GM18498 (cell line): ENCODE data around the gene VARS1.

ENCODE experiments used
- ATAC-seq: cut with Tn5 transposase; IDR thresholded peaks from one replicate; pipeline ENCODE4 v1.9.1; 2021; ENCODE audit warnings: mild to moderate bottlenecking, moderate library complexity; ENCODE audit not compliant: unreplicated experiment

Gene VARS1

GRCh38 chr6:31775633-31776484 lies 19.7 kb downstream of the VARS1 start:
- no peak for ATAC-seq

GRCh38 chr6:31775184-31775583 lies 20.4 kb downstream of the VARS1 start:
- no peak for ATAC-seq

DNA sequence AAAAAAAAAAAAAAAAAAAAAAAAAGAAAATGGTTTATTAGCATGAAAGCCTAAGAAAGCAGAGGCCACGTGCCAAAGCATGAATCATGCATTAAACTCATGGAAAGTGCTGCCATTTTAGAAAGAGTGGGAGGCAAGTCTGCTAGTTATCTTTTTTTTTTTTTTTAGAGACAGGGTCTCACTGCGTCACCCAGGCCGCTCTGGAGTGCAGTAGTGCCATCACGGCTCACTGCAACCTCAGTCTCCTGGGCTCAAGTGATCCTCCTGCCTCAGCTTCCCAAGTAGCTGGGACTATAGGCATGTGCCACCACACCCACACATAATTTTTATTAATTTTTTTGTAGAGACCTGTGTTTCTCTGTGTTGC lies 23.6 kb downstream of the VARS1 start:
- ATAC-seq = no peak

GRCh38 chr6:31770860-31771259 lies 24.7 kb downstream of the VARS1 start:
- no peak for ATAC-seq

- ATAC-seq = no peak
These were observed 25.7 kb downstream of the VARS1 start for GRCh38 chr6:31769684-31770371.

DNA sequence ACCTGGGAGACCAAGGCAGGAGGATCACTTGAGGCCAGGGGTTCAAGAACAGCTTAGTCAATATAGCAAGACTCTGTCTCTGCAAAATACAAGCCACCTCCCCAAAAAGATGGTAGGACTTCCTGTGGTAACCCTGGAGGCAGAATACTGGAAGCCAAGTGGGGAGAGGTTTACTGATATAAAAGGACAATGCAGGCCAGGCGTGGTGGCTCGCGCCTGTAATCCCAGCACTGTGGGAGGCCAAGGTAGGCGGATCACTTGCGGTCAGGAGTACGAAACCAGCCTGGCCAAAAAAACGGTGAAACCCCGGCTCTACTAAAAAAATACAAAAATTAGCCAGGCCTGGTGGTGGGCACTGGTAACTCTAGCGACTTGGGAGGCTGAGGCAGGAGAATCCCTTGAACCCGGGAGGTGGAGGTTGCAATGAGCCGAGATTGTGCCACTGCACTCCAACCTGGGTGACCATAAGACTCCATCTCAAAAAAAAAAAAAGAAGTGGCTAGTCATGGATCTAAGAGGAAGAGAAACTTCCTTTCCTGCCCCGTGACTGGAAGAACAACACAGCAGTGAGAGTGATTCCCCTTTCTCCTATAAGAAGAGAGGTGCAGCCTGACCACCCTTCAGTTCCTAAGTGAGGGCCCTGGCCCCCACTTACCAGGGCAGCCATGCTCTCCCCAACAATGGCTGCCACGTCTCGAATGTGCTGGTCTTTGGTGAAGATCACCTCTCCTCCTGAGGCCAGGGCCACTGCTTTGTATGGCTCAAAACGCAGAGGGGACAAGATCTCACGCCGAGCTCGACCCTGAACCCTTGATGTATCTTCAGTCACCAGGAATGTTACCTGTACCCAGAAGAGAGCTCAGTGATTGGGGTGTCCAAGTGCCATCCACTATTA lies 26.9 kb downstream of the VARS1 start:
- ATAC-seq = no peak

DNA sequence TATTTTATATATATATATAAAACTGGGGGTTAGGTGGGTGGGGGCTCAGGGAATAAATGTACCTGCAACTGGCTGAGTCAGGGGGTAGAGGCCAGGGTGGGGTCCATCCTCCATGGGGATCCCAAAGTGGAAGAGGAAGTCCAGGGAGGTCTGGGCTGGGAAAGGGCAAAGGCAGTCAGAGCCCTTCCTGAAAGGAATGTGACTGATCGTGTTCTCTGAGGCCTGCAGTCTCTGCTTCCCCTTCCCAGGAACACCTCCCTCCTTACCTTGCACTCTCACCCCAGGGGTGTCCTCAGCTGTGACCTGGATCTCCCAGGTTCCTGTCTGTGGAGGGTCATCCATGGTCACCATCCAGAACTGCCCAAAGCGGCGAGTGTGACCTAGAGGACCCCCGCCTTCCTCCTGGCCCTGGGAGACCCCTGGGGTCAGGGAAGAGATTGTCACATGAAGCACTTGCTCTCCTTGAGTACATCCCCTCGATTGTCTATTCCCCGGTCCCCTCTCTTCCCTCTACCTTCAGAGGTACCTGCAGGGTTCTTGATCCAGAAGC lies 28.4 kb downstream of the VARS1 start:
- ATAC-seq = no peak

DNA sequence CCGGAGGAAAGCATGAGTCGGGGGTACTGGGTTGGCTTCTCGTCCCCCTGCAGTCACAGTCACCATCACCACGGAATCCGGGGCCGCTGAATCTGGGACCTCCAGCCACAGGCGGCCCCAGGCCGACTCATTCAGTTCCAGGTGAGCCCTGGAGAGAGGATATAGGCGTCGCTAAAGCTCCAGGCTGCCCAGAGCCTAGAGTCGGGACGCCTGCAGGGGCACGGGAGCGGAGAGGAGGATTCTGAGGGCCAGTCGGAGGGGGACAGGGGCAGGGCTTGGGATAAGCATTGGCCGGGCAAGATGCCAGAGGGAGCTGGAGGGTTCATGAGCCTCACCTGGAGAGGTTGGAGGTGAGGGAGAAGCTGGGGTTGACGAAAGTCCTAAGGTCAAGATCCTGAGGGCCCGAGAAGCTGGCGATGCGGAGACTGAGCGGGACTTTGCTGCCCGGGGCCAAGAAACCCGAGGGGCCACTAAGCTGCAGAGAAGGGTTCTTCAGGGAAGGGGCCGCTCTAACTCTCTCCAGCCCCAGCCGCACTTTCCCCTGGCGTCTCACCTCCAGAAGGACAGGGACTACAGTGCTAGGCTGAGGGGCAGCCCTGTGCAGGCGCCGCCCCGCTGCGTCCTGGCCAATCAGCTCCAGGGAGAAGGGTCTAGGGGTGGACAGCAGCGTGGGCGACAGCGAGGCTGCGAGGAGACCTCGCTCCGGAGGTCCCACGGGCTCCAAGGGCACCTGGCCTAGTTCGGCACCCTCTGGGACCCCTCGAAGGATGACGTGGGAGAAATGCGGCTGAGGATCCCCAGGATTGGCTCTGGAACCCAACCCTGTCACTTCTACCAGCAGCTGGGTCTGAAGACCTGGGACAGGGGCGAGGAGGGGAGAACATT lies 29.4 kb downstream of the VARS1 start:
- ATAC-seq = no peak

GRCh38 chr6:31765559-31765909 lies 30.0 kb downstream of the VARS1 start:
- ATAC-seq = no peak

DNA sequence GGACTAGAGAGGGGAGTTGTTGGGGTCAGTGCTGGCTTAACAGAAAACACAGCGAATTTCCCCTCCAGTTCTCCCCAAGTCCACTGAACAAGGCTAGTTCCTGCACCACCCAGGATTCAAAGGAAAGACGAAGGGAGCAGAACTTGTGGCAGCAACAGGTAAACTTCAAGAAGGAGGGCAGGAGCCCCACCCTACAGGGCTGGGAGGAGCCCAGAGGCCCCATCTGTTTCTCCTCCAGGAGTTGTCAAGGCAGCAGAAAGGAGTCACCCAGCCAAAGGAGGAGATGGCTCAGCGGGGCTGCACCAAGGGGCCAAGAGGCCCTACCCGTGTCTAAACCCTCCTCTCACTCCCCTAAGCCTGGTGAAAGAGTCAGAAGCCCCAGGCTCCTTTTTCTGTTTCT lies 31.4 kb downstream of the VARS1 start:
- no peak for ATAC-seq

GRCh38 chr6:31763619-31763940 lies 32.0 kb downstream of the VARS1 start:
- ATAC-seq = no peak

DNA sequence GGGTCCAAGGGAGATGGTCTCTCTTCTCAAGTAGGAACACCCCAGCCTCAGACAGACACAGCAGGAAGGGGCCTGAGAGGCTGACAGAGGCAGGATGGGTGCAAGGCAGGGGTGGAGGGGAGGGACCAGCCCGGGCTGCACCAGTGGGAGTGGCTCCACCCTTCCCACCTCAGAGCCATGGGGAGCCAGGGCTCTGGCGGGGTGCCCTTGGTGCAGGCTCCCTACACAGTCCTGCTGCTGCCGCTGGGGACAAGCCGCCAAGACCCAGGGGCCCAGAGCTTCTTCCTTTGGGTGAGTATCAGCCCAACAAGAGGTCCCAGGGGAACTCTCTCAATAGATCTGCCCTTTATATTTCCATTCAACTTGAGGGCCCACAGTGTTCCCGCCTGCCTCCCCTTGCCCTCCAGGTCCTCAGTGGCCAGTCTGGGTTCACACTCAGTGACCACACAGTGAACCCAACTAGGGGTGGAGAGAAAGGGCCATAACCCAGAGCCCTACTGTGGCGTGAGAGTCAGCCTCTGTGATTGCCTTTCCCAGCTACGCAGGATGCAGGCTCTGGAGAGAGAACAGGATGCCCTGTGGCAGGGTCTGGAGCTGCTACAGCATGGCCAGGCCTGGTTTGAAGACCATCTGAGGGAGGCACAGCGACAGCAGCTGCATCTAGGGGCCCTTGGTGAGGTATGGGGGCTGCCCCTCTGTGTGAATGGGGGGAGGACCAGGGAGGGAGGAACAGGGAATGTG lies 32.5 kb downstream of the VARS1 start:
- ATAC-seq = no peak

GRCh38 chr6:31762356-31762755 lies 33.2 kb downstream of the VARS1 start, which contains the start of gene SAPCD1:
Gene SAPCD1, plus strand, starts transcription at chr6:31762656. Its CDS starts 399 bp downstream, at chr6:31763055.
- ATAC-seq = no peak

GRCh38 chr6:31761343-31761742 lies 34.2 kb downstream of the VARS1 start:
- ATAC-seq = no peak

DNA sequence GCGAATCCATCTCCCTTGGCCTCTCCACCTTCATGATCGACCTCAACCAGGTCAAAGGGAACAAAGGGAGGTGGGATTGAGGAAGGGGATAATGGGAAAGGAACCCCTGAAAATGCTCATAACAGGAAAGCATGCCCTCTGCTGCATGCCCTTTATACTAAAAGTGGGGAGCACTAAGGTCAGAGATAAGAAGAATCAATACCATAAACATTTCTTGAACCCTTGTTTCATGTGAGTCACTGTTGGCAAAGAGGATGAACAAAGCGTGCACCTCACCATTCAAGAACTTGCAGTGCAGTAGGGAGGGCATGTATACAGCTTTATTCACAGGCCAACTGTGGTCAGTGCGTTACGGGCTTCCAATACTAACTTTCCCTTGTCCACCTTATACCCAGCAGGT lies 34.8 kb downstream of the VARS1 start:
- no peak for ATAC-seq

DNA sequence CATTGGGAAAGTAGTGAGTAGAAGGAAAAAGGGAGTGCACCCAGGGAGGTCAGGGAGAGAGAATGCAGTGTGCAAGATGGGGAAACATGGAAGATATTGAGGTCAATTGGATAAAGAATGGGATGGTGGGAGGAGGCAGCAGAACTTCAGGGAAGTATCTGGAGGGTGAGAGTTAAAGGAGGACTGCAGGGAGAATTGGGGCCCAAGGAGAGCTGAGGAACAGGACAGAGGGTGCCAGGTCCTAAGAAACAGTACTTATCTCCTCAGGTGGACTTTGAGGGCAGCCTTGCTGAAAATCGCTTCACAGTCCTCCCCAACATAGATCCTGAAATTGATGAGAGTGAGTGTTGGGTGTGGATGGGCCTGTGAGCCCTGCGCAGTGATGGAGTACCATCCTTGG lies 37.3 kb downstream of the VARS1 start:
- ATAC-seq = no peak

DNA sequence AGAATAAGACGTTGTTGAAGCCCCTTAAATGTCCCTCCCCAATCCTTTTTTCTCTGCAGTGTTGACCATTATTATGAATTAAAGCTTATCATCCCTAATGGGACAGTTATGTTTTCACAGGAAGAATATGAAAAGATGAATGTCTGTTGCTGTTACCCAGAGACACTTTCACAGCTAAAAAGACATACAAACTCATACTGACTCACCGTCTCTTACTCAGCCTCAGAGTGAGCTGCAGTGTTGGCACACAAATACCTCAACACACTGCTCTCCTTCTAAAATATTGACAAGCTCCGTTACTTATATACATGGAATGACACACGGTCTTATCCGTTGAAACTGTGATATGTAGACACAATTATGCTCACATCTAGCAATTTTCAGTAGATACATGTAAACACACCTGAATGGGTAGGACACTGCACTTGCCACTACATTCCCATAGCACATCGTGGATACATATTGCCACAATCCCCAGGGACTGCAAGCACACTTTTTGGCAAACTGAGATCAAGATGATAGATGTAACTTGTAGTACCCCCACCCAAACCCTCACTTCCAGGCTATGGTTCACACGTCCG lies 42.7 kb downstream of the VARS1 start:
- ATAC-seq = no peak

- no peak for ATAC-seq
These were observed 45.0 kb downstream of the VARS1 start for GRCh38 chr6:31750411-31751022.
